HL-60 (cell line): Measurements from ENCODE around the gene ASS1.

Experiments
- GABPA ChIP-seq: IDR thresholded peaks from 2 replicates; pipeline ENCODE4 v1.6.1; 2012; ENCODE audit warnings: low read depth
- SPI1 ChIP-seq: IDR thresholded peaks from 2 replicates; pipeline ENCODE4 v1.6.1; 2012; ENCODE audit warnings: low read depth, mild to moderate bottlenecking, borderline replicate concordance
- TF ChIP-seq, protein P1 (sequence below): IDR thresholded peaks from one replicate; pipeline ENCODE4 v1.5.1; 2011; ENCODE audit warnings: low read length, control low read depth, inconsistent platforms; ENCODE audit not compliant: insufficient read depth
- TF ChIP-seq, protein P2 (sequence below): IDR thresholded peaks from 2 replicates; pipeline ENCODE4 v1.6.1; 2012; ENCODE audit warnings: low read depth; ENCODE audit not compliant: insufficient replicate concordance

DNA sequence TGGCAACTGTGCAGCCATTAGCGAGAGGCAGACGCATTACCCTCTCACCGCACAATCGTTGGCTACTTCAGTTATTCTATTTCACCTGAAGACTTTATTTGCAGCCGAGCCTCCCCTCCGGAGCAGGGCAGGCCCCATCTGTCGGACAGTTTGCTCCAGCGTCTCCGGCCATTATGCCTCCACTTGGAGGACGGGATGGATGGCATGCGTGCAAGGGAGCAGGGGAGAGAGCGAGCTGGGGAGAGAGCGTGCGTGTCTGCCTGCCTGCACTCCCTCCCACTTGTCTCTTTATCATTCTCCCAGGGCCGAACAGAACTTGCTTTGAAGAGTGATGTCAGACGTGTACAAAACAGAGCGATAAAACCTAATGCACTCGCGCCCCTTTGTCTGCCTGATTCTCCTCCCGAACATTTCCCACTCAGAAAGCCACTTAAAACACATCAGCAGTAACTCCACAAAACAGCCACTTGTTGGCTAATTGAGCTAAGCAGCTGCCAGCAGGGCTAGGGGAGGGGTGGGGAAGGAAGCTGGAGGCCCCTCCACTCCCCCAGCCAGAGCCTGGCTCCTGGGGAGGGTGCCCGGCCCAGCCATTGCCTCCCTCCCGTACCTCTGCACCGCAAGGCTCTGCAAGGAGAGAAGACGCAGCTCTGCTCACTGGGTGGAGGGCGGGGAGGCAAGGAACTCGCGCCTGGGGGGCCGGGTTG is 91.2 kb downstream of the ASS1 start:
- TF ChIP-seq, protein P1, sequence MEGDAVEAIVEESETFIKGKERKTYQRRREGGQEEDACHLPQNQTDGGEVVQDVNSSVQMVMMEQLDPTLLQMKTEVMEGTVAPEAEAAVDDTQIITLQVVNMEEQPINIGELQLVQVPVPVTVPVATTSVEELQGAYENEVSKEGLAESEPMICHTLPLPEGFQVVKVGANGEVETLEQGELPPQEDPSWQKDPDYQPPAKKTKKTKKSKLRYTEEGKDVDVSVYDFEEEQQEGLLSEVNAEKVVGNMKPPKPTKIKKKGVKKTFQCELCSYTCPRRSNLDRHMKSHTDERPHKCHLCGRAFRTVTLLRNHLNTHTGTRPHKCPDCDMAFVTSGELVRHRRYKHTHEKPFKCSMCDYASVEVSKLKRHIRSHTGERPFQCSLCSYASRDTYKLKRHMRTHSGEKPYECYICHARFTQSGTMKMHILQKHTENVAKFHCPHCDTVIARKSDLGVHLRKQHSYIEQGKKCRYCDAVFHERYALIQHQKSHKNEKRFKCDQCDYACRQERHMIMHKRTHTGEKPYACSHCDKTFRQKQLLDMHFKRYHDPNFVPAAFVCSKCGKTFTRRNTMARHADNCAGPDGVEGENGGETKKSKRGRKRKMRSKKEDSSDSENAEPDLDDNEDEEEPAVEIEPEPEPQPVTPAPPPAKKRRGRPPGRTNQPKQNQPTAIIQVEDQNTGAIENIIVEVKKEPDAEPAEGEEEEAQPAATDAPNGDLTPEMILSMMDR, result no peak
- TF ChIP-seq, protein P2, sequence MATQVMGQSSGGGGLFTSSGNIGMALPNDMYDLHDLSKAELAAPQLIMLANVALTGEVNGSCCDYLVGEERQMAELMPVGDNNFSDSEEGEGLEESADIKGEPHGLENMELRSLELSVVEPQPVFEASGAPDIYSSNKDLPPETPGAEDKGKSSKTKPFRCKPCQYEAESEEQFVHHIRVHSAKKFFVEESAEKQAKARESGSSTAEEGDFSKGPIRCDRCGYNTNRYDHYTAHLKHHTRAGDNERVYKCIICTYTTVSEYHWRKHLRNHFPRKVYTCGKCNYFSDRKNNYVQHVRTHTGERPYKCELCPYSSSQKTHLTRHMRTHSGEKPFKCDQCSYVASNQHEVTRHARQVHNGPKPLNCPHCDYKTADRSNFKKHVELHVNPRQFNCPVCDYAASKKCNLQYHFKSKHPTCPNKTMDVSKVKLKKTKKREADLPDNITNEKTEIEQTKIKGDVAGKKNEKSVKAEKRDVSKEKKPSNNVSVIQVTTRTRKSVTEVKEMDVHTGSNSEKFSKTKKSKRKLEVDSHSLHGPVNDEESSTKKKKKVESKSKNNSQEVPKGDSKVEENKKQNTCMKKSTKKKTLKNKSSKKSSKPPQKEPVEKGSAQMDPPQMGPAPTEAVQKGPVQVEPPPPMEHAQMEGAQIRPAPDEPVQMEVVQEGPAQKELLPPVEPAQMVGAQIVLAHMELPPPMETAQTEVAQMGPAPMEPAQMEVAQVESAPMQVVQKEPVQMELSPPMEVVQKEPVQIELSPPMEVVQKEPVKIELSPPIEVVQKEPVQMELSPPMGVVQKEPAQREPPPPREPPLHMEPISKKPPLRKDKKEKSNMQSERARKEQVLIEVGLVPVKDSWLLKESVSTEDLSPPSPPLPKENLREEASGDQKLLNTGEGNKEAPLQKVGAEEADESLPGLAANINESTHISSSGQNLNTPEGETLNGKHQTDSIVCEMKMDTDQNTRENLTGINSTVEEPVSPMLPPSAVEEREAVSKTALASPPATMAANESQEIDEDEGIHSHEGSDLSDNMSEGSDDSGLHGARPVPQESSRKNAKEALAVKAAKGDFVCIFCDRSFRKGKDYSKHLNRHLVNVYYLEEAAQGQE, result no peak
- no peak for TF ChIP-seq GABPA
- TF ChIP-seq SPI1, result no peak
